HepG2 (cell line): ENCODE measurements around the gene NOL4L.

Source experiments
- CBFB ChIP-seq: sonication (generic); formaldehyde crosslinking; IDR thresholded peaks from 2 replicates; pipeline ENCODE4 v1.4.0; 2020; ENCODE audit warnings: missing genetic modification reagents
- CREB1 ChIP-seq, 2 experiments: fragments of 450-650 bp in 1 of 2; IDR thresholded peaks; 2 replicates each; pipeline ENCODE4 v1.6.1; 2016 to 2017; ENCODE audit warnings: control low read depth in 1 of 2, mild to moderate bottlenecking in 1 of 2, missing compliant biosample characterization in 1 of 2, missing genetic modification characterization in 1 of 2
- KAT7 ChIP-seq: IDR thresholded peaks from 2 replicates; pipeline ENCODE4 v1.6.1; 2018; ENCODE audit warnings: borderline replicate concordance, missing compliant biosample characterization
- PAWR ChIP-seq: sonication (generic); formaldehyde crosslinking; IDR thresholded peaks from 2 replicates; pipeline ENCODE4 v1.4.0; 2020; ENCODE audit warnings: missing genetic modification reagents, mild to moderate bottlenecking, borderline replicate concordance
- ZNF138 ChIP-seq: sonication (generic); formaldehyde crosslinking; IDR thresholded peaks from 2 replicates; pipeline ENCODE4 v1.5.0; 2020; ENCODE audit warnings: mild to moderate bottlenecking, low read depth, missing genetic modification reagents
- TF ChIP-seq, protein P1 (sequence below): sonication (generic); formaldehyde crosslinking; conservative IDR thresholded peaks from 2 replicates; pipeline ENCODE4 v1.4.0; 2020; ENCODE audit warnings: missing genetic modification reagents

DNA sequence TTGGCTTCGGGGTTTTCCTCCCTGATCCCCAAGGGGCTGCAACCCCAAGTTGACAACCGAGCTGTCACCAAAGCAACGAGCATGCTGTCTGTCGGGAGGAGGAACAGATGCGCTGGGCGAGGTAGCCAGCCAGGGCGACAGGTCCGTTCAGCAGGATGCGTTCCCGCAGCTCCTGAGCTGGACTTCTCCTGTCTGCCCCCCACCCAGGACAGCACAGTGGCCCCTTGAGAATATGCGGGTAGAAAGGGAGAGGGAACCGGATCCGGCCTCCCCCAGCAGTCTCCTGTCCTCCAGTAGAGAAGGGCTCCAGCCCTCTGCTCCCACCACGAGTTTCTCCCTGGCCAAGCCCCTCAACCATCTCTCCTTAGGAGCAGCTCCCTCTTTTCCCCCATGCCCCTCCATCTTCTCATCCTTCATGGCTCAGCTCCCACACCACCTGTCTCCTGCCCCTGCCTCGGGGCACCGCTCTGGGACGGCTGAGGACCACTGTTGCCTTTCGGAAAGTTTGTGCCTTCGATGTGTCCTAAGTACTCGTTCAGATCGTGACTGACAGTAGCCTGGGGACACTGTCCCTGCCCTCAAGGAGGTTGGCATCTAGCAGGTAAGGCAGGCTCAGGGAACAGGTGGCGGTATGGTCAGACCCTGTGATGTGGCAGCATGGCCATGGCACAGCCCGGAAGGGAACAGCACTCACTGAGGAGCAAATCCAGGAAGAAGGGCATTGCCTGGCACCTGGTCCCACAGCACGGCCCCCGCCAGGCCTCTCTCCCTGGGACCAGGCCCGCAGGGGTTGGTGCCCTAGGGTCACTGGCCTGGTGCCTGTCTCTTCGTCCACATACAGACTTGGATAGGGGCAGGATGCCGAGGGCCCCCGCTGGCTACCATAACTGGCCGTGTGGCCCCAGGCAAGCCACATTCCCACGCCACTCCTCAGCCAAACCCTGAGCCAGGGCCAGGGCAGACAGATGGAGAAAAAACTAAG lies 130.7 kb downstream of the NOL4L start:
- TF ChIP-seq CREB1 (IDR thresholded peaks at IDR 0.05): no peak
- no peak for TF ChIP-seq CREB1 (CRISPR knock-in tag; IDR thresholded peaks at IDR 0.05)
- TF ChIP-seq PAWR (CRISPR knock-in tag): no peak
- TF ChIP-seq ZNF138 (CRISPR knock-in tag): no peak
- no peak for TF ChIP-seq KAT7 (CRISPR knock-in tag)
- TF ChIP-seq, protein P1, sequence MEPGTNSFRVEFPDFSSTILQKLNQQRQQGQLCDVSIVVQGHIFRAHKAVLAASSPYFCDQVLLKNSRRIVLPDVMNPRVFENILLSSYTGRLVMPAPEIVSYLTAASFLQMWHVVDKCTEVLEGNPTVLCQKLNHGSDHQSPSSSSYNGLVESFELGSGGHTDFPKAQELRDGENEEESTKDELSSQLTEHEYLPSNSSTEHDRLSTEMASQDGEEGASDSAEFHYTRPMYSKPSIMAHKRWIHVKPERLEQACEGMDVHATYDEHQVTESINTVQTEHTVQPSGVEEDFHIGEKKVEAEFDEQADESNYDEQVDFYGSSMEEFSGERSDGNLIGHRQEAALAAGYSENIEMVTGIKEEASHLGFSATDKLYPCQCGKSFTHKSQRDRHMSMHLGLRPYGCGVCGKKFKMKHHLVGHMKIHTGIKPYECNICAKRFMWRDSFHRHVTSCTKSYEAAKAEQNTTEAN: no peak
- no peak for TF ChIP-seq CBFB (CRISPR knock-in tag)
